ENCODE measurements around the gene SLC22A6.

DNA sequence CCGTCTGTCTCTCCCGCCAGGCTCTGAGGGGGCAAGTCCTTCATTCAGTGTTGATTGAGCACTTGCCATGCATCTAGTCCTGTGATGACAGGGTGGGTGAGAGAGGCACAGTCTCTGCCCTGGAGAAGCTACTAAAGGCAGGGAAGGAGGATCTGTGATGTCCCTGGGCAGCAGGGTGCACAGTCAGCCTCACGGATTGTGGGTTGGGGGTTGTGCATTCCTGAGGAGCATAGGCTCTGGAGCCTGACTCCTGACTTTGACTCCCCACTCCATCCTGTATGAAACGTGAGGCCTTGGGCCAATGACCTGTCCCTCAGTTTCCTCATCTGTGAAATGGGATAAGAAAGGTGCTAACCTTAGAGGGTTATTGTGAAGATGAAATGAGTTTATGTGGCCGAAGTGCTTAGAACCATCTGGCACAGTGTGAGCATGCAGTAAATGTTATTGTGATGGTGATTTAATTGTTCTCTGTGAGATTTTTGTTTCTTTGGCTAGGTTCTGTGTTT lies 26.2 kb upstream of the SLC22A6 start:
- TF ChIP-seq CTCF (IDR thresholded peaks at IDR 0.05; ENCODE audit: insufficient read depth, low read length, poor library complexity, severe bottlenecking) (no peak), EZH2phosphoT487 (conservative IDR thresholded peaks at IDR 0.05; ENCODE audit: low read length) (no peak)
